Measurements from ENCODE around the gene TTC17.

TTC17 gene

GRCh38 chr11:43542750-43543712, 184.3 kb downstream of the TTC17 start:
- DNase-seq = no peak
